T47D (cell line): Measurements from ENCODE around the gene LTBP3.
"Not testable (repeated sequence)": the region's sequence is repeated elsewhere in the genome, so short reads cannot be mapped to it uniquely, and the experiment has no call there.

ENCODE experiments used
- DNase-seq, 2 experiments: peaks; one replicate each; pipeline versions ENCODE4 v3.0.0 to v3.0.0-alpha.2; 2011 to 2012; ENCODE audit warnings: low read depth in 1 of 2, low spot score in 1 of 2
- JUND ChIP-seq: IDR thresholded peaks from 2 replicates; pipeline ENCODE4 v1.6.1; 2012; ENCODE audit warnings: low read depth
- in situ Hi-C: cut with HindIII; loops from 2 replicates; pipeline ENCODE4 v1.10.0; 2016; ENCODE audit warnings: low sequenced_read_pairs, low pct_unique_long_range_greater_than_20kb

LTBP3 gene

GRCh38 chr11:65573391-65574079, 15.4 kb upstream of the LTBP3 start:
- DNase-seq = peak in 1 of 2 experiments; percentile 42
- no peak for TF ChIP-seq JUND
- in situ Hi-C loops = no loop called here

DNA sequence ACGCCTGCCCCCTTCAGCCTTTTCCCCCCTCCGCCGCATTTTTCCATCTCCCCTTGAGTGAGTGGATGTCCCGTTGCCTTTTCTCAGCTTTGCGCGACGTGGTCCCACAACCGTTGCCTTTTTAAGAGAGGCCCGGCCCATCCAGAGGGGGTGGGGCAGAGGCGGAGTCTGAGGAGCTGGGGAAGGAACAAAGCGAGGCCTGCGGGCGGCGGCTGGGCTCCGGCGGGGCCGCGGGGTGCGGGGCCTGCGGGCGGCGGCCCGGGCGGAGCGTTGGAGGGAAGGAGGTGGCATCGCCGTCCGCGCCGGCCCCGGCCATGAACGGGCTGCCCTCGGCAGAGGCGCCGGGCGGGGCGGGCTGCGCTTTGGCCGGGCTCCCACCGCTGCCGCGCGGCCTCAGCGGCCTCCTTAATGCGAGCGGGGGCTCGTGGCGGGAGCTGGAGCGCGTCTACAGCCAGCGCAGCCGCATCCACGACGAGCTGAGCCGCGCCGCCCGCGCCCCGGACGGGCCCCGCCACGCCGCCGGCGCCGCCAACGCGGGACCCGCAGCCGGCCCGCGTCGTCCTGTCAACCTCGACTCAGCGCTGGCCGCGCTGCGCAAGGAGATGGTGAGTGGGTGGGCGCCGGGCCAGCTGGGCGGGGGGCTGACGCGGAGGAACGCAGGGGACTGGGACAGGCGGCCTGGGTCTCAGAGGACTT, 14.3 kb upstream of the LTBP3 start, which contains the start of gene FAM89B:
TSS of gene FAM89B (plus strand) at position 183 of the 696 bp plus-strand sequence. CDS start at position 315, 132 bp downstream.
- no peak for TF ChIP-seq JUND
- DNase-seq = peak; percentile 94 to 97
- in situ Hi-C loops = no loop called here

DNA sequence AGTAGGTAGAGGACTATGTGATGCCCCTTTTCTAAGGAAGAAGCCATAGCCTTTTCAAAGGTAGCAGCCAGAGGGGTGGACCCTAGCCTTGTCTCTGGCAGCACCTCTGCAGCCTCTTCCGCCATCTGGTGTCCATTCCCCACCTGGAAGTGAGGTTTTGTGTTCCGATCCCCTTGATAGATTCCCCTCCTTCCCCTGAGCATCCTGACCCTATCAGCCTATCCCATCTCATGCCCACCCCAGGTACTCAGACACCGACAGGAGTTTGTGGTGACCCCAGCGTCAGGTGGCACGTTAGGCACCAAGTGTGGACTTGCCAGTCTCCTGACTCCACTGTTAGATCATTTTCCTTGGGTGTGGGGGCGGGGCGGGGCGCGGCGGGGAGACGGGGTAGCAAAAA, 13.8 kb upstream of the LTBP3 start:
- DNase-seq = peak in 1 of 2 experiments; percentile 80
- in situ Hi-C loops = no loop called here
- no peak for TF ChIP-seq JUND

DNA sequence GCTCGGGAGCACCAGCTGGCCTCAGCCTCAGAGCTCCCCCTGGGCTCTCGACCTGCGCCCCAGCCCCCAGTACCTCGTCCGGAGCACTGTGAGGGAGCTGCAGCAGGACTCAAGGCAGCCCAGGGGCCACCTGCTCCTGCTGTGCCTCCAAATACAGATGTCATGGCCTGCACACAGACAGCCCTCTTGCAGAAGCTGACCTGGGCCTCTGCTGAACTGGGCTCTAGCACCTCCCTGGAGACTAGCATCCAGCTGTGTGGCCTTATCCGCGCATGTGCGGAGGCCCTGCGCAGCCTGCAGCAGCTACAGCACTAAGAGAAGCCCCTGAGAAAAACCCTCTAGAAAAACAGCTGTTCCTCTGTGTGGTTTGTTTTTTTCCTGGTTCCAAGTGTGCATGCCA, 13.3 kb upstream of the LTBP3 start:
- no peak for TF ChIP-seq JUND
- DNase-seq = no peak
- in situ Hi-C loops = no loop called here

GRCh38 chr11:65569973-65570918, 12.1 kb upstream of the LTBP3 start, which contains the start of gene ZNRD2:
Gene ZNRD2 (plus strand): TSS chr11:65570477. CDS start chr11:65570492, 15 bp downstream.
- TF ChIP-seq JUND = no peak
- peak; percentile 99 for DNase-seq
- in situ Hi-C loops = no loop called here

- in situ Hi-C loops = no loop called here
- DNase-seq = no peak
- TF ChIP-seq JUND = no peak
These were observed 11.2 kb upstream of the LTBP3 start for GRCh38 chr11:65569164-65569972.

DNA sequence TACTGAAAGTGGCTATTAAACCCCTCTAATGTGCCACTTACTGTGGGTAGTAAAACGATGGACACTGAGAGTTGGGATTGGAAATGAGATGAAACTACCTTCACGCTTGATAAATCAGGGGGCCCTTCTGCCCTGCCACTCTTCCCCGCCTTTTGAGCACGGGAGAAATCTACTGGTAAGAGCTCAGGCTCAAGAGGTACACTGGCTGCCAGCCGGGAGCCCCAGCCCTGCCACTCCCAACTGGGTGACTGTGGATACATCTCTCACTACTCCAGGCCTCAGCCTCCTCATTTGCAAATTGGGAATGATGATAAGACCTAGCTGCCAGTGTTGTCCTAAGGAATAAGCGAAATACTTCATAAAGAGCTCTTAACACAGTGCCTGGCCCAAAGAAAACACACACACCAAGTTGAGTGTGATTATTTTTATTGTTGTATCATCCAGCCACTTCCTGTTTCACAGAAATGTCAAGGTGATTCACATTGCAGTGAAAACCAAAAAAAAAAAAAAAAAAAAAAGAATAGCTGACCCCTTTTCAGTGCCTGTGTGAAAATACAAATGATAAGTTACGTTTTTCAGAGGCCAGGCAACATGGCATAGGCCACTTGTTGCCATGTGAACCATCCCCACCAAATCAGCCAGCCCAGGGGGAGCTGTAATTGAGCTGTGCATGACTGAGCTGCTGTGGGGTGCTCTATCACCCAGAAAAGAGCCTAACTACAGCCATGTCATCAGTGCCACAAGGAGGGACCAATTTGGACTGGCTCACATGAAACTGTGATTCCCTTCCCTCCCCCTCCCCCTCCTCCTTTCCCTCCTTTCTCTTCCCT, 7.7 kb upstream of the LTBP3 start:
- in situ Hi-C loops = no loop called here

DNA sequence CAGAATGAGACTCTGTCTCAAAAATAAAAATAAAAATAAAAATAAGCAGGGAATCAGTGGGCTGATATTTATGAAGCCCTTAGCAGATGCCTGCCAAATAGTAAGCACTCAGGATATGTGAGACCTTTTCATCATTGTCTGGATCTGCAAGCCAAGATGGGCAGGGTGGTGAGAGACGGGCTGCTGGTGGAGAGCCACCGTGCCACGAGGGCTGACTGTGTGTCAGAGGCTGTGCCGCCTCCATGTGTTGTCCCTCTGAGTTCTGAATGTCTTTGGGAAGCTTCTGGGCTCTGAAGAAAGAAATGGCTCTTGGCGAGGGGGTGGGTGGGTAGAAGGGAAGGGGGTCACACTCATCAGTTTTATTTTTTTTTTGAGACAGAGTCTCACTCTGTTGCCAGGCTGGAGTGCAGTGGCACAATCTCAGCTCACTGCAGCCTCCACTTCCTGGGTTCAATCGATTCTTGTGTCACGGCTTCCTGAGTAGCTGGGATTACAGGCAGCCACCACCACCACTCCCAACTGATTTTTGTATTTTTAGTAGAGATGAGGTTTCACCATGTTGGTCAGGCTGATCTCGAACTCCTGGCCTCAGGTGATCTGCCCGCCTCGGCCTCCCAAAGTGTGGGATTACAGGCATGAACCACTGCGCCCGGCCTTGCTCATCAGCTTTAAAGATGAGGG, 6.9 kb upstream of the LTBP3 start:
- DNase-seq, in situ Hi-C loops: not testable (repeated sequence)

More for the DNA sequence above, 7.7 kb upstream of the LTBP3 start:
- TF ChIP-seq JUND = no peak
- no peak for DNase-seq

- TF ChIP-seq JUND = no peak
- in situ Hi-C loops = no loop called here
- no peak for DNase-seq
These were observed 5.4 kb upstream of the LTBP3 start for GRCh38 chr11:65563601-65564000.

DNA sequence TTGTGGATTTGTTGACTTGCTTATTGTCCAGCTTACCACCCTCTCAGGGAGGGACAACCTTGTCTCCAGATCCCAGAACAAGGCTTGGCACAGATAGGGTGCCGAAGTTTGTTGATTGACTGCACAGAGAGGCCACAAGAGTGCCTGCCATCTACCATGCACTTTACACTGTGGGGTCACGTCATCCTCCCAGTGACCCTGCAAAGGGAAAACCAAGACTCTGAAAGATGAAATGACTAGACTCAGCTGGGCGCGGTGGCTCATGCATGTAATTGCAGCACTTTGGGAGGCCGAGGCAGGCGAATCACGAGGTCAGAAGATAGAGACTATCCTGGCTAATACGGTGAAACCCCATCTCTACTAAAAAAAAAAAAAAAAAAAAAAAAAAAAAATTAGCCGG, 4.6 kb upstream of the LTBP3 start:
- in situ Hi-C loops = no loop called here
- TF ChIP-seq JUND = no peak
- DNase-seq = no peak

DNA sequence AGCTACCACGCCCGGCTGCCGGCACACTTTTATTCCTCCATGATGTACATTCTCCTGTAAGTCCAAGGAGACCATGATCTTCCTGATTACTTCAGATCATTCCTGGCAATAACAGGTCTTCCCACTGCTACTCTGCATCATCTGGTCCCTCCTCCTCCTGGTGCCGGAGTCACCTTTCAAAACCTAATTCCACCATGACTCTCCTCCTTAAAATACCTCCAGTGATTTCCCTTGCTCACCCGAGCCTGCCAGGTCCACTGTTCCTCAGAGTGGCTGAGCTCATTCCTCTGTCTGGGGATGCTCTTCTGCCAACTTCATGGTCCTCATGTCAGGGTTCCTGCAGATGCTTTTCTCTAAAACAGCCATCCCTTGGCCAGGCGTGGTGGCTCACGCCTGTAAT, 3.9 kb upstream of the LTBP3 start:
- TF ChIP-seq JUND = no peak
- in situ Hi-C loops = no loop called here

More for the DNA sequence above, 3.9 kb upstream of the LTBP3 start:
- no peak for DNase-seq
